ENCODE results near the gene SH3TC1. TPM values are rescaled to one million over a fixed set of nuclear protein-coding genes. Genes with fewer than 3 reads are reported as not detected.

The SH3TC1 gene
- total and polyA plus RNA-seq, 2 donors from 2014 or later, result 43.1 to 127 TPM

DNA sequence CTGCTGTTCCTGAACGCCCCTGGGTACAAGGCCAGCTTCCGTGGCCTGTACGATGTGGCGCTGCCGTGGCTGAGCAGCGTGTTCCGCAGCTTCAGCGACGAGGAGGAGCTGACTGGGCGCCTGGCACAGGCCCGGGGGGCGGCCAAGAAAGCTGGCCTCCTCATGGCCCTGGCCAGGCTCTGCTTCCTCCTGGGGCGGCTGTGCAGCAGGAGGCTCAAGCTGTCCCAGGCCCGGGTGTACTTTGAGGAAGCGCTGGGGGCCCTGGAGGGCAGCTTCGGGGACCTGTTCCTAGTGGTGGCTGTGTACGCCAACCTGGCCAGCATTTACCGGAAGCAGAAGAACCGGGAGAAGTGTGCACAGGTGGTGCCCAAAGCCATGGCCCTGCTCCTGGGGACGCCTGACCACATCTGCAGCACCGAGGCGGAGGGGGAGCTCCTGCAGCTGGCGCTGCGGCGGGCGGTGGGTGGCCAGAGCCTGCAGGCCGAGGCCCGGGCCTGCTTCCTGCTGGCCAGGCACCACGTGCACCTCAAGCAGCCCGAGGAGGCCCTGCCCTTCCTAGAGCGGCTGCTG lies 28.2 kb downstream of the SH3TC1 start:
- DNase-seq (peak in 1 of 5 donors; percentile 79), FAIRE-seq (no peak)
- no peaks in the 10 kb centered on the region for H3K27me3 ChIP-seq (ENCODE audit: control insufficient read depth, insufficient read depth, low read length)
- H3K9me3 ChIP-seq (ENCODE audit: control insufficient read depth in 2 of 3, insufficient read depth in 1 of 3, low read length in 3 of 3), result no peaks in the 10 kb centered on the region
- peaks cover 2 to 36% (median 26%) of the 10 kb centered on the region in 3 donors for H3K36me3 ChIP-seq (ENCODE audit: control insufficient read depth in 2 of 3, insufficient read depth in 3 of 3, low read length in 3 of 3)
- TF ChIP-seq, protein P1, sequence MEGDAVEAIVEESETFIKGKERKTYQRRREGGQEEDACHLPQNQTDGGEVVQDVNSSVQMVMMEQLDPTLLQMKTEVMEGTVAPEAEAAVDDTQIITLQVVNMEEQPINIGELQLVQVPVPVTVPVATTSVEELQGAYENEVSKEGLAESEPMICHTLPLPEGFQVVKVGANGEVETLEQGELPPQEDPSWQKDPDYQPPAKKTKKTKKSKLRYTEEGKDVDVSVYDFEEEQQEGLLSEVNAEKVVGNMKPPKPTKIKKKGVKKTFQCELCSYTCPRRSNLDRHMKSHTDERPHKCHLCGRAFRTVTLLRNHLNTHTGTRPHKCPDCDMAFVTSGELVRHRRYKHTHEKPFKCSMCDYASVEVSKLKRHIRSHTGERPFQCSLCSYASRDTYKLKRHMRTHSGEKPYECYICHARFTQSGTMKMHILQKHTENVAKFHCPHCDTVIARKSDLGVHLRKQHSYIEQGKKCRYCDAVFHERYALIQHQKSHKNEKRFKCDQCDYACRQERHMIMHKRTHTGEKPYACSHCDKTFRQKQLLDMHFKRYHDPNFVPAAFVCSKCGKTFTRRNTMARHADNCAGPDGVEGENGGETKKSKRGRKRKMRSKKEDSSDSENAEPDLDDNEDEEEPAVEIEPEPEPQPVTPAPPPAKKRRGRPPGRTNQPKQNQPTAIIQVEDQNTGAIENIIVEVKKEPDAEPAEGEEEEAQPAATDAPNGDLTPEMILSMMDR (IDR thresholded peaks at IDR 0.05; ENCODE audit: borderline replicate concordance, extremely low read depth, insufficient read depth), result no peak
- H3K9ac ChIP-seq (ENCODE audit: low read length in 3 of 3), result no peak overlapping the region
- no peak overlapping the region for H3K27ac ChIP-seq (ENCODE audit: low read depth in 2 of 2, low read length in 2 of 2)
- no peak overlapping the region for H3K4me3 ChIP-seq (ENCODE audit: low read length in 3 of 3)
- peaks cover 0 to 13% (median 0%) of the 10 kb centered on the region in 3 donors for H3K4me1 ChIP-seq (ENCODE audit: control insufficient read depth in 2 of 3, insufficient read depth in 2 of 3, low read depth in 1 of 3, low read length in 3 of 3)
- intact Hi-C loops (cut with DNase I), result no loop called here

DNA sequence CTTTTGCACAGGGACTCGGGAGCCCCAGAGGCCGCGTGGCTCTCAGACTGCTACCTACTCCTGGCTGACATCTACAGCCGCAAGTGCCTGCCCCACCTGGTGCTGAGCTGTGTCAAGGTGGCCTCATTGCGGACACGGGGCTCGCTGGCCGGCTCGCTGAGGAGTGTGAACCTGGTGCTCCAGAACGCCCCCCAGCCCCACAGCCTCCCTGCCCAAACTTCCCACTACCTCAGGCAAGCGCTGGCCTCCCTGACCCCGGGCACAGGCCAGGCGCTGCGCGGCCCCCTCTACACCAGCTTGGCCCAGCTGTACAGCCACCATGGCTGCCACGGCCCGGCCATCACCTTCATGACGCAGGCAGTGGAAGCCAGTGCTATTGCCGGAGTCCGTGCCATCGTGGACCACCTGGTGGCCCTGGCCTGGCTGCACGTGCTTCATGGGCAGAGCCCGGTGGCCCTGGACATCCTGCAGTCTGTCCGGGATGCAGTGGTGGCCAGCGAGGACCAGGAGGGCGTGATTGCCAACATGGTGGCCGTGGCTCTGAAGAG lies 28.8 kb downstream of the SH3TC1 start:
- no peak overlapping the region for H3K9ac ChIP-seq (ENCODE audit: low read length in 3 of 3)
- DNase-seq (no peak), FAIRE-seq (no peak)
- no peaks in the 10 kb centered on the region for H3K27me3 ChIP-seq (ENCODE audit: control insufficient read depth, insufficient read depth, low read length)
- no peak overlapping the region for H3K4me3 ChIP-seq (ENCODE audit: low read length in 3 of 3)
- intact Hi-C loops (cut with DNase I), result no loop called here
- H3K9me3 ChIP-seq (ENCODE audit: control insufficient read depth in 2 of 3, insufficient read depth in 1 of 3, low read length in 3 of 3), result no peaks in the 10 kb centered on the region
- H3K4me1 ChIP-seq (ENCODE audit: control insufficient read depth in 2 of 3, insufficient read depth in 2 of 3, low read depth in 1 of 3, low read length in 3 of 3), result peaks cover 0 to 13% (median 0%) of the 10 kb centered on the region in 3 donors
- peaks cover 2 to 38% (median 26%) of the 10 kb centered on the region in 3 donors for H3K36me3 ChIP-seq (ENCODE audit: control insufficient read depth in 2 of 3, insufficient read depth in 3 of 3, low read length in 3 of 3)
- H3K27ac ChIP-seq (ENCODE audit: low read depth in 2 of 2, low read length in 2 of 2), result peak overlapping the region; percentile 63
- TF ChIP-seq, protein P1 (IDR thresholded peaks at IDR 0.05; ENCODE audit: borderline replicate concordance, extremely low read depth, insufficient read depth), result no peak

DNA sequence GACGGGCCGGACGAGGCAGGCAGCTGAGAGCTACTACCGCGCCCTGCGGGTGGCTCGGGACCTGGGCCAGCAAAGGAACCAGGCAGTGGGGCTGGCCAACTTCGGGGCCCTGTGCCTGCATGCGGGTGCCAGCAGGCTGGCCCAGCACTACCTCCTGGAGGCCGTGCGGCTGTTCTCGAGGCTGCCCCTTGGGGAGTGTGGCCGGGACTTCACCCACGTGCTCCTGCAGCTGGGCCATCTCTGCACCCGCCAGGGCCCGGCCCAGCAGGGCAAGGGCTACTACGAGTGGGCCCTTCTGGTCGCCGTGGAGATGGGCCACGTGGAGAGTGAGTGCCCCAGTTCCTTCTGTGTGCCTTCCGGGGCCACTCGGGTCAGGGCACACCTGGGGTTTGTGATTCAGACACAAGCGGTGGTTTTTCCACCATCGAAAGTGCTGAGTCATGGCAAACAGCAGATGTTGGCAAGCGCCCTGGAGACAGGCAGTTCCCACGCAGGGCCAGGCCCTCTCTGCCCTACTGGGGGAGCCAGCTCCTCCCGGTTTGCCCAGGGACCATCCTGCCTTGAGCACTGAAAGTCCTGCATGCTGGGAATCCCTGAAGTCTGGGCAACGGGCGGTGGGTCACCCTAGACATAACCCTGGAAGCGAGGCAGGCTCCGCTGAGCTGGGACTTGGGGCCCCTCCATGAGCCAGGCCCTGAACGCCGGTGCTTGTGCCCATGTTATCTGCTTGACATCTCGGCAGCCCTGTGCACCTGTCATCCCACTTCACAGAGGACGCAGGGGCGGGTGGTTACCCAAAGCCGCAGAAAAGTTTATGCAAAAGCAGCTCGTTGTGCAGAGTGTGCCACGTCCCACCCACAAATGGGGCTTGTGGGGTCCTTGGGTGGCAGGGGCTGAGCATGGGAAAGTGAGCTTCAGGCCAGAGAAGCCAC lies 29.5 kb downstream of the SH3TC1 start:
- peaks cover 5 to 39% (median 32%) of the 10 kb centered on the region in 3 donors for H3K36me3 ChIP-seq (ENCODE audit: control insufficient read depth in 2 of 3, insufficient read depth in 3 of 3, low read length in 3 of 3)
- H3K4me1 ChIP-seq (ENCODE audit: control insufficient read depth in 2 of 3, insufficient read depth in 2 of 3, low read depth in 1 of 3, low read length in 3 of 3), result peaks cover 0 to 13% (median 0%) of the 10 kb centered on the region in 3 donors
- H3K9ac ChIP-seq (ENCODE audit: low read length in 3 of 3), result peak overlapping the region in 1 of 3 donors; percentile 19
- intact Hi-C loops (cut with DNase I), result no loop called here
- TF ChIP-seq, protein P1 (IDR thresholded peaks at IDR 0.05; ENCODE audit: borderline replicate concordance, extremely low read depth, insufficient read depth), result no peak
- DNase-seq (peak in 1 of 5 donors; percentile 90), FAIRE-seq (no peak)
- peak overlapping the region; percentile 63 for H3K27ac ChIP-seq (ENCODE audit: low read depth in 2 of 2, low read length in 2 of 2)
- no peaks in the 10 kb centered on the region for H3K27me3 ChIP-seq (ENCODE audit: control insufficient read depth, insufficient read depth, low read length)
- H3K9me3 ChIP-seq (ENCODE audit: control insufficient read depth in 2 of 3, insufficient read depth in 1 of 3, low read length in 3 of 3), result no peaks in the 10 kb centered on the region
- no peak overlapping the region for H3K4me3 ChIP-seq (ENCODE audit: low read length in 3 of 3)
